Measurements from ENCODE around the gene PSEN1.

- TF ChIP-seq RCOR1 (IDR thresholded peaks at IDR 0.05; ENCODE audit: low read depth, low read length): no peak
- TF ChIP-seq CTCF (IDR thresholded peaks at IDR 0.05): no peak
- TF ChIP-seq PBX3 (IDR thresholded peaks at IDR 0.05): no peak
- no peak for TF ChIP-seq CHD4 (IDR thresholded peaks at IDR 0.05; ENCODE audit: borderline replicate concordance)
- TF ChIP-seq MAX (IDR thresholded peaks at IDR 0.05): no peak
- no peak for TF ChIP-seq POLR2A (IDR thresholded peaks at IDR 0.05; ENCODE audit: low read length)
- no peak for TF ChIP-seq RFX5 (IDR thresholded peaks at IDR 0.05)
- no peak for TF ChIP-seq HOXA7 (CRISPR knock-in tag; IDR thresholded peaks at IDR 0.05)
- no peak for TF ChIP-seq BCL3 (IDR thresholded peaks at IDR 0.05)
- no peak for TF ChIP-seq E2F6 (IDR thresholded peaks at IDR 0.05; ENCODE audit: borderline replicate concordance, low read depth)
- no peak for TF ChIP-seq RAD21 (conservative IDR thresholded peaks at IDR 0.05 in 1 of 2, IDR thresholded peaks at IDR 0.05 in 1 of 2)
Measured at GRCh38 chr14:73260574-73260973, 124.3 kb downstream of the PSEN1 start.
